ENCODE data around the gene TTC29. TPM values are rescaled to one million over a fixed set of nuclear protein-coding genes. Genes with fewer than 3 reads are reported as not detected.

TTC29 gene
- total RNA-seq, 1 experiment from 2014 or later = not detected

GRCh38 chr4:146927695-146928094 is 18.0 kb downstream of the TTC29 start:
- POLR2A ChIA-PET = interaction anchor here (0.6 kb wide), 1 partner anchor 767 kb away, joined by 4 read pairs; no protein-coding TSS in a partner anchor

GRCh38 chr4:146916479-146917076 is 29.1 kb downstream of the TTC29 start:
- DNase-seq (ENCODE audit: unreplicated experiment) = peak; percentile 59

More at GRCh38 chr4:146927695-146928094, 18.0 kb downstream of the TTC29 start:
- no peaks in the 10 kb centered on the region for H3K9me3 Mint-ChIP-seq (ENCODE audit: unreplicated experiment)
- intact Hi-C loops (cut with micrococcal nuclease) = no loop called here
- H3K27ac Mint-ChIP-seq (ENCODE audit: low read depth, unreplicated experiment) = no peak overlapping the region
- no peak for TF ChIP-seq CTCF (IDR thresholded peaks at IDR 0.05; ENCODE audit: unreplicated experiment)
- peaks cover 70% of the 10 kb centered on the region for H3K27me3 Mint-ChIP-seq (ENCODE audit: insufficient read depth, unreplicated experiment)
- DNase-seq (ENCODE audit: unreplicated experiment) = no peak
- no peaks in the 10 kb centered on the region for H3K36me3 Mint-ChIP-seq (ENCODE audit: insufficient read depth, unreplicated experiment)
- H3K4me1 Mint-ChIP-seq (ENCODE audit: insufficient read depth, unreplicated experiment) = peaks cover 6% of the 10 kb centered on the region
- no TSS peak for BruUV-seq (replicated peaks)
- H3K4me3 Mint-ChIP-seq (ENCODE audit: unreplicated experiment) = no peak overlapping the region
- CTCF ChIA-PET = interaction anchor here (1.4 kb wide), 1 partner anchor 16 kb away, joined by 4 read pairs; no protein-coding TSS in a partner anchor

GRCh38 chr4:146915132-146915531 is 30.5 kb downstream of the TTC29 start:
- H3K27me3 Mint-ChIP-seq (ENCODE audit: insufficient read depth, unreplicated experiment) = peaks cover 60% of the 10 kb centered on the region
- BruUV-seq (replicated peaks) = no TSS peak
- intact Hi-C loops (cut with micrococcal nuclease) = loop anchor here (1.0 to 10.0 kb wide), 3 partner anchors 370 to 1698 kb away; partner anchors contain the start of gene MMAA
- CTCF ChIA-PET = interaction anchor here (0.8 to 1.4 kb wide), 5 partner anchors 13 to 576 kb away, joined by 3 to 5 read pairs (median 3); no protein-coding TSS in a partner anchor
- POLR2A ChIA-PET = no interaction called here
- H3K36me3 Mint-ChIP-seq (ENCODE audit: insufficient read depth, unreplicated experiment) = no peaks in the 10 kb centered on the region
- no peak for TF ChIP-seq CTCF (IDR thresholded peaks at IDR 0.05; ENCODE audit: unreplicated experiment)
- no peak for DNase-seq (ENCODE audit: unreplicated experiment)
- no peaks in the 10 kb centered on the region for H3K9me3 Mint-ChIP-seq (ENCODE audit: unreplicated experiment)
- H3K4me1 Mint-ChIP-seq (ENCODE audit: insufficient read depth, unreplicated experiment) = peaks cover 6% of the 10 kb centered on the region
- no peak overlapping the region for H3K27ac Mint-ChIP-seq (ENCODE audit: low read depth, unreplicated experiment)
- H3K4me3 Mint-ChIP-seq (ENCODE audit: unreplicated experiment) = no peak overlapping the region

More at GRCh38 chr4:146916479-146917076, 29.1 kb downstream of the TTC29 start:
- Mint-ChIP-seq H3K4me3 (ENCODE audit: unreplicated experiment) (no peak overlapping the region), H3K27ac (ENCODE audit: low read depth, unreplicated experiment) (no peak overlapping the region), H3K9me3 (ENCODE audit: unreplicated experiment) (no peaks in the 10 kb centered on the region), H3K27me3 (ENCODE audit: insufficient read depth, unreplicated experiment) (peaks cover 58% of the 10 kb centered on the region), H3K36me3 (ENCODE audit: insufficient read depth, unreplicated experiment) (no peaks in the 10 kb centered on the region), H3K4me1 (ENCODE audit: insufficient read depth, unreplicated experiment) (peaks cover 6% of the 10 kb centered on the region)
- peak; percentile 89 for TF ChIP-seq CTCF (IDR thresholded peaks at IDR 0.05; ENCODE audit: unreplicated experiment)
- intact Hi-C loops (cut with micrococcal nuclease) = loop anchor here (1.0 to 10.0 kb wide), 5 partner anchors 331 to 1699 kb away; partner anchors contain the start of gene MMAA
- BruUV-seq (replicated peaks) = no TSS peak
- CTCF ChIA-PET = interaction anchor here (0.6 to 1.7 kb wide), 4 partner anchors 181 to 573 kb away, joined by 3 to 10 read pairs (median 5); no protein-coding TSS in a partner anchor
- POLR2A ChIA-PET = interaction anchor here (0.6 kb wide), 1 partner anchor 14 kb away, joined by 3 read pairs; no protein-coding TSS in a partner anchor

- no peaks in the 10 kb centered on the region for H3K9me3 Mint-ChIP-seq (ENCODE audit: unreplicated experiment)
- DNase-seq (ENCODE audit: unreplicated experiment) = no peak
- peaks cover 65% of the 10 kb centered on the region for H3K27me3 Mint-ChIP-seq (ENCODE audit: insufficient read depth, unreplicated experiment)
- no peak for TF ChIP-seq CTCF (IDR thresholded peaks at IDR 0.05; ENCODE audit: unreplicated experiment)
- no peak overlapping the region for H3K4me3 Mint-ChIP-seq (ENCODE audit: unreplicated experiment)
- POLR2A ChIA-PET = no interaction called here
- intact Hi-C loops (cut with micrococcal nuclease) = no loop called here
- H3K27ac Mint-ChIP-seq (ENCODE audit: low read depth, unreplicated experiment) = no peak overlapping the region
- no peaks in the 10 kb centered on the region for H3K36me3 Mint-ChIP-seq (ENCODE audit: insufficient read depth, unreplicated experiment)
- BruUV-seq (replicated peaks) = no TSS peak
- H3K4me1 Mint-ChIP-seq (ENCODE audit: insufficient read depth, unreplicated experiment) = no peaks in the 10 kb centered on the region
- CTCF ChIA-PET = interaction anchor here (0.7 kb wide), 1 partner anchor 331 kb away, joined by 3 read pairs; no protein-coding TSS in a partner anchor
Observed at GRCh38 chr4:146900295-146900694, 45.4 kb downstream of the TTC29 start.
